H1 (cell line): Measurements from ENCODE around the gene CCL7. TPM values are rescaled to one million over a fixed set of nuclear protein-coding genes. Genes with fewer than 3 reads are reported as not detected.

ENCODE experiments used
- ATF3 ChIP-seq: IDR thresholded peaks from 2 replicates; pipeline ENCODE4 v1.6.1; 2011; ENCODE audit warnings: low read depth, mild to moderate bottlenecking, low read length; ENCODE audit not compliant: insufficient read depth
- CTBP2 ChIP-seq: IDR thresholded peaks from 2 replicates; pipeline ENCODE4 v1.7.0; 2011; ENCODE audit warnings: borderline replicate concordance, mild to moderate bottlenecking, moderate library complexity, mixed read lengths, low read length; ENCODE audit not compliant: insufficient read depth, insufficient read length
- NRF1 ChIP-seq: IDR thresholded peaks from 2 replicates; pipeline ENCODE4 v1.6.1; 2011; ENCODE audit warnings: mild to moderate bottlenecking, low read depth, low read length, improper control_type of control experiment
- RNF2 ChIP-seq: fragments of 200-900, 300-1000 bp; sonication (generic); IDR thresholded peaks from 2 replicates; pipeline ENCODE4 v1.7.1; 2016; ENCODE audit warnings: borderline replicate concordance, low read depth, mild to moderate bottlenecking, antibody characterized with exemption, low read length; ENCODE audit not compliant: poor library complexity, severe bottlenecking; ENCODE audit errors: missing control alignments
- polyA plus RNA-seq, 7 experiments: library from polyadenylated mRNA; depleted of rRNA in 3 of 7; stranded (reverse) in 5 of 7; unstranded in 2 of 7; fragments of >200 nt in 5 of 7; fragments of 200-250 nt in 2 of 7; gene quantifications; 1 replicate in 5 of 7; 2 replicates in 1 of 7; 4 replicates in 1 of 7; pipeline versions ENCODE4 v1.2.1 to v1.2.3, GENCODE V29; 2011 to 2013; ENCODE audit warnings: missing spikeins in 2 of 7, mixed read lengths in 2 of 7
- total RNA-seq: library from RNA; stranded (reverse); fragmentation: NEBNext Ultra II Directional; extraction: Animal tissue kit (Norgen Biotek cat#: 25700); gene quantifications from 2 replicates; pipeline ENCODE4 v1.2.1, GENCODE V29; 2021
- TF ChIP-seq, protein P1 (sequence below): IDR thresholded peaks from 2 replicates; pipeline ENCODE4 v1.6.1; 2011; ENCODE audit warnings: low read length, improper control_type of control experiment

Gene CCL7
- total and polyA plus RNA-seq, 2 of the 8 experiments (the other 6 are each of a cell fraction or from before 2014, with no cell fraction given): not detected

GRCh38 chr17:34287875-34288274 is 17.9 kb downstream of the CCL7 start (continued):
- TF ChIP-seq NRF1: no peak
- TF ChIP-seq, protein P1, sequence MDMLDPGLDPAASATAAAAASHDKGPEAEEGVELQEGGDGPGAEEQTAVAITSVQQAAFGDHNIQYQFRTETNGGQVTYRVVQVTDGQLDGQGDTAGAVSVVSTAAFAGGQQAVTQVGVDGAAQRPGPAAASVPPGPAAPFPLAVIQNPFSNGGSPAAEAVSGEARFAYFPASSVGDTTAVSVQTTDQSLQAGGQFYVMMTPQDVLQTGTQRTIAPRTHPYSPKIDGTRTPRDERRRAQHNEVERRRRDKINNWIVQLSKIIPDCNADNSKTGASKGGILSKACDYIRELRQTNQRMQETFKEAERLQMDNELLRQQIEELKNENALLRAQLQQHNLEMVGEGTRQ: no peak
- TF ChIP-seq RNF2: no peak
- TF ChIP-seq ATF3: no peak
- TF ChIP-seq CTBP2: no peak
